Vagina (tissue), 2 donors: ENCODE data around the gene CUTC. TPM values are rescaled to one million over a fixed set of nuclear protein-coding genes. Genes with fewer than 3 reads are reported as not detected.

Experiments used
- DNase-seq, 2 donors: peaks; one replicate each; pipeline ENCODE4 v3.0.0-alpha.2; 2017; ENCODE audit errors: extremely low spot score in 2 of 2
- H3K27ac ChIP-seq: fragments of 200-600 bp; sonication (generic); one replicate; pipeline ENCODE4 v1.5.1; 2019
- H3K27me3 ChIP-seq: fragments of 200-600 bp; sonication (generic); one replicate; pipeline ENCODE4 v1.5.1; 2019
- H3K36me3 ChIP-seq, 2 donors: fragments of 200-600 bp; sonication (generic); one replicate each; pipeline ENCODE4 v1.5.1; 2017 to 2019
- H3K4me1 ChIP-seq: fragments of 200-600 bp; sonication (generic); one replicate; pipeline ENCODE4 v1.5.1; 2019
- H3K4me3 ChIP-seq, 2 donors: fragments of 200-600 bp; sonication (generic); 1 replicate in 1 of 2; 2 replicates in 1 of 2; pipeline ENCODE4 v1.5.1; 2016 to 2019
- H3K9me3 ChIP-seq: fragments of 200-600 bp; sonication (generic); one replicate; pipeline ENCODE4 v1.5.1; 2019
- CTCF ChIP-seq, 3 experiments: fragments of 450-650 bp in 2 of 3; fragments of 200-600 bp in 1 of 3; sonication (generic) in 1 of 3; IDR thresholded peaks; one replicate each; pipeline ENCODE4 v1.5.1; 2017 to 2019; ENCODE audit warnings: antibody characterized with exemption in 3 of 3, mild to moderate bottlenecking in 2 of 3, moderate library complexity in 2 of 3
- POLR2A ChIP-seq, 2 donors: fragments of 450-650 bp; IDR thresholded peaks; one replicate each; pipeline ENCODE4 v1.6.1; 2017; ENCODE audit warnings: antibody characterized with exemption in 2 of 2, mild to moderate bottlenecking in 2 of 2, moderate library complexity in 2 of 2
- POLR2AphosphoS5 ChIP-seq, 2 donors: sonication (generic); formaldehyde crosslinking; IDR thresholded peaks; one replicate each; pipeline ENCODE4 v1.9.0; 2017; ENCODE audit warnings: antibody characterized with exemption in 2 of 2, mild to moderate bottlenecking in 2 of 2, low read depth in 1 of 2; ENCODE audit not compliant: insufficient read depth in 1 of 2
- intact Hi-C: fragments of 100-400 bp; cut with DNase I; formaldehyde crosslinking; loops from one replicate; pipeline ENCODE4 v1.15.1; 2023
- total RNA-seq: library from RNA; depleted of rRNA; stranded (reverse); fragments of >200 nt; gene quantifications from one replicate; pipeline ENCODE4 v1.2.3, GENCODE V29; 2016

The CUTC gene
- total RNA-seq, 1 donor from 2014 or later, result 18.2 TPM

GRCh38 chr10:99709480-99710229 is 22.4 kb upstream of the CUTC start:
- H3K4me1 ChIP-seq, result peaks cover 26% of the 10 kb centered on the region
- peak overlapping the region; percentile 9 for H3K27ac ChIP-seq
- H3K27me3 ChIP-seq, result no peaks in the 10 kb centered on the region
- no peak for TF ChIP-seq POLR2AphosphoS5 (IDR thresholded peaks at IDR 0.05; ENCODE audit: insufficient read depth in 1 of 2, low read depth in 1 of 2)
- TF ChIP-seq CTCF (IDR thresholded peaks at IDR 0.05), result no peak
- TF ChIP-seq POLR2A (IDR thresholded peaks at IDR 0.05), result no peak
- H3K9me3 ChIP-seq, result no peaks in the 10 kb centered on the region
- H3K4me3 ChIP-seq, result no peak overlapping the region
- peaks cover 0 to 4% of the 10 kb centered on the region in 2 donors for H3K36me3 ChIP-seq
- no peak for DNase-seq
- intact Hi-C loops, result no loop called here

DNA sequence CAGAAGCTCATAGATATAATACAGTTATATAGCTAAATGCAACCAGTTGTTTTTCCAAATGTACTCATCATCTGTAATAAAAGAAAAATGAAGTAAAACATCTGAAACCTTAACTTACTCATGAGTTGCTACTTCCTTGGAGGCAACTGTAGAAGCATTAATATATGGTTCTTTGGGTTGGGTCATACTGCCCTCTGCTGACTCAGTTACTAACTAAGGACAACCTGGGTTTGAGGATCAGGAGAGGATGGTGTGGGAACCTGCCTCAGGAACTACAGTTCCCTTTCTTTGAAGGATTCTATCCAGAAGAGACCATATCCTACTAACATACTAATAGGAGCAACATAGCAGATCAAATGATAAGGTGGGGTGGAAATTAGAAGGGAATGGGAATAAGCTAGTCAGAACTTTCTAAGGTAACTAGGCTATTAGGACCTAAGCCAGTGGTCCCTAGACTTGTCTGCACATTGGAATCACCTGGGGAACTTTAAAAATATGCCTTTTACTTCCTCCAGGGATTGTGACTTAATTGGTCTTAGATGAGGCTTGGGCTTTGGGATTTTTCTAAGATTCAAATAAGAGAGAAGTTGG is 20.8 kb upstream of the CUTC start:
- Histone ChIP-seq H3K4me1 (peaks cover 26% of the 10 kb centered on the region), H3K27ac (no peak overlapping the region), H3K9me3 (no peaks in the 10 kb centered on the region), H3K36me3 (peaks cover 0 to 8% of the 10 kb centered on the region in 2 donors), H3K27me3 (no peaks in the 10 kb centered on the region), H3K4me3 (no peak overlapping the region)
- TF ChIP-seq POLR2A (IDR thresholded peaks at IDR 0.05) (no peak), POLR2AphosphoS5 (IDR thresholded peaks at IDR 0.05; ENCODE audit: insufficient read depth in 1 of 2, low read depth in 1 of 2) (no peak), CTCF (IDR thresholded peaks at IDR 0.05) (peak in 2 of 3 experiments; percentile 11 to 38)
- intact Hi-C loops, result no loop called here
- no peak for DNase-seq

DNA sequence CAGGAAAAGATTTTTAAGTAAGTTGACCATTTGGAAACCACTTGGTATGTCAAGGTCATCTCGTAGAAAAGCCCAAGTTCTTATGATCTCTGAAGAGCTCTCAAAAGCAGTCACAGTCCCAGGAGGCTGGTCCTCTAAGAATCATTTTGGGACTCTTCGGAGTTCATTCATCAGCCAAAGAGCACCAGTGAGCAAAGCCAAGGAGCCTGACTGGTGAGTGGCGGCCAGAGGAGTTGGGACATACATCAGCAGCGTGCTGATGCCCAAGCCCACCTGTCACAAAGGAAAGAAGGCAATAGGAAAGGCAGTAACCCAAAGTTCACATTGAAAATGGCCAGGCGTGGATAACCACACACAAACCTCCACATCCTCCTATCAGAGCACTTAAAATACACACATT is 17.6 kb upstream of the CUTC start:
- intact Hi-C loops, result no loop called here
- Histone ChIP-seq H3K27me3 (no peaks in the 10 kb centered on the region), H3K4me1 (peaks cover 10% of the 10 kb centered on the region), H3K27ac (no peak overlapping the region), H3K9me3 (no peaks in the 10 kb centered on the region), H3K4me3 (no peak overlapping the region), H3K36me3 (peaks cover 0 to 36% of the 10 kb centered on the region in 2 donors)
- no peak for DNase-seq
- TF ChIP-seq POLR2AphosphoS5 (IDR thresholded peaks at IDR 0.05; ENCODE audit: insufficient read depth in 1 of 2, low read depth in 1 of 2) (no peak), CTCF (IDR thresholded peaks at IDR 0.05) (no peak), POLR2A (IDR thresholded peaks at IDR 0.05) (no peak)

DNA sequence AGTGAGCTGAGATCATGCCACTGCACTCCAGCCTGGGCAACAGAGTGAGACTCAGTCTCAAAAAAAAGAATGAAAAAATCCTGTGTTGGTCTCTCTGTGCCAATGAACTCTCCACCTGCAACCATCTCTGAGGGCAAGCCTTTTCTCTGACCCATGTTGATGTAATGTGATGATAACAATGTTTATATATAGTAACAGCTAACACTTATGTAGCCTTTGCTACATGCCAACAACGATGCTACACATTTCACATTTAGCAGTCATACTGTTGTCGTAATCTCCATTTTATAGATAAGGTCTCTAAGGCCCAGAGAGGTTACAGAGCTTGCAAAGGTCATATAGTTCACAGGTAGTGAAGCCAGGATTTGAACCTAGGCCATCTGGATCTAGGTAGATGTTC is 11.6 kb upstream of the CUTC start:
- no peaks in the 10 kb centered on the region for H3K4me1 ChIP-seq
- H3K27ac ChIP-seq, result no peak overlapping the region
- TF ChIP-seq CTCF (IDR thresholded peaks at IDR 0.05), result no peak
- no peak for TF ChIP-seq POLR2A (IDR thresholded peaks at IDR 0.05)
- no peak for TF ChIP-seq POLR2AphosphoS5 (IDR thresholded peaks at IDR 0.05; ENCODE audit: insufficient read depth in 1 of 2, low read depth in 1 of 2)
- intact Hi-C loops, result no loop called here
- no peak for DNase-seq
- no peak overlapping the region for H3K4me3 ChIP-seq
- peaks cover 0 to 70% of the 10 kb centered on the region in 2 donors for H3K36me3 ChIP-seq
- H3K9me3 ChIP-seq, result no peaks in the 10 kb centered on the region
- H3K27me3 ChIP-seq, result no peaks in the 10 kb centered on the region

- Histone ChIP-seq H3K9me3 (no peaks in the 10 kb centered on the region), H3K27ac (no peak overlapping the region), H3K27me3 (no peaks in the 10 kb centered on the region), H3K4me1 (peaks cover 32% of the 10 kb centered on the region), H3K4me3 (no peak overlapping the region), H3K36me3 (peaks cover 0 to 20% of the 10 kb centered on the region in 2 donors)
- intact Hi-C loops, result no loop called here
- DNase-seq, result no peak
- no peak for TF ChIP-seq POLR2A (IDR thresholded peaks at IDR 0.05)
- no peak for TF ChIP-seq CTCF (IDR thresholded peaks at IDR 0.05)
- TF ChIP-seq POLR2AphosphoS5 (IDR thresholded peaks at IDR 0.05; ENCODE audit: insufficient read depth in 1 of 2, low read depth in 1 of 2), result no peak
Measured at GRCh38 chr10:99730026-99730425, 2.0 kb upstream of the CUTC start.
